HG03280 (cell line): ENCODE measurements around the gene ZBTB38.

Experiments
- ATAC-seq: cut with Tn5 transposase; IDR thresholded peaks from one replicate; pipeline ENCODE4 v1.9.1; 2021; ENCODE audit warnings: mild to moderate bottlenecking, moderate library complexity; ENCODE audit not compliant: unreplicated experiment

ZBTB38 gene

DNA sequence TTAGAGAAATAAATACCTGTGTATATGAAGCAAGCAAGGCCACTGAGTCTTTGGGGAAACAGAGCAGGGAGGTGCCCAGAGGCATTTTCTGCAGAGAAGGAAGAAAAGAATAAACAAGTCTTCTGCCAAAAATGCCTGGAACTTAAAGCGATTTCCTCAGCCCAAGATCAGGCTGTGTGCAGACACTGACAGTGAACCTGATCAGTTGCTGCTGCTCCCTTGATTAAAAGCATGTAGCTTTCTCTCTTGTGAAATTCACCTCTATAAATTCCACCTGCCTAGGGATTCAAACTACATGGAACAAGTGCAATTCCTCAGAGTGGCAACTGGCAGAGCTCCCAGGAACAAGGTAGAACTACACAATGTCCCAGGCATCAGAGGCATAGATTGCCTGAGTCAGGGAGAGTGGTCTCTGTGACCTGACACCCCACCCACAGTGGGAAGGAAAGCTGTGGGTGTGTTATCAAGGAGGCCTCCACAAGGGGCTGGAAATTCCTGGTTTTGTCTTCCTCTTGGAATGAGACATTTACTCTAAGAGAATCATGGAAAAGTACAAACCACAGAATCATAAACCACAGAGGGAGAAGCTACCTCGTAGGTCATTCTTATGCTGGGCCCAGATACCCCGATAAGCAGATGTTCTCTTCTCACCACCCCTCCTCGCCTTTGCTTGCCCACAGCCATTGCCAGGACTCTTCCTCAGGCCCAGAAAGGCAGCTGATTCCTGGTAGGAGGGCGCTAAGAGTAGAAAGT, 1.8 kb upstream of the ZBTB38 start:
- ATAC-seq, result no peak

GRCh38 chr3:141367038-141367730, 1.1 kb upstream of the ZBTB38 start:
- no peak for ATAC-seq

GRCh38 chr3:141368925-141369794, 856 bp downstream of the ZBTB38 start:
- ATAC-seq, result no peak

- ATAC-seq, result peak; percentile 80
These were observed 1.8 kb downstream of the ZBTB38 start for GRCh38 chr3:141370065-141370533.

- ATAC-seq, result no peak
These were observed 3.6 kb downstream of the ZBTB38 start for GRCh38 chr3:141371882-141372281.

DNA sequence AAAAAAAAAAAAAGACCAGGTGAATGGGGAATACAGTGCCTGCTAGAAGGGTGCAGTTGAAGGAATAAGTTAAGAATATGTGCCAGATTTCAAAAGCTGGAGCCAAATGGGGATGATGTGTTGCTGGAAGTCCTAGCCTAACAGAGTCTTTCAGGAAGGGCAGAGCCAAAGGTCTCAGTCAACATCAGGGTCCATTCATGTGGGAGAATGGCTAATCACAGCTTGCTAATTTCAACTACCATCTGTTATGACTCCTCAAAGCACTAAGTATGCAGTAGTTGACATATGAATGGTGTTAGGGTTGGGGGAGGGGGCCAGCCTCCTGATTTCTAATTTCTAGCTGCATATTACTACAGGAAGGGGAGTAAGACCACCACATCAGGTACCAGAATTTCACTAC, 4.4 kb downstream of the ZBTB38 start:
- no peak for ATAC-seq

GRCh38 chr3:141373232-141373631, 4.9 kb downstream of the ZBTB38 start:
- ATAC-seq, result no peak

DNA sequence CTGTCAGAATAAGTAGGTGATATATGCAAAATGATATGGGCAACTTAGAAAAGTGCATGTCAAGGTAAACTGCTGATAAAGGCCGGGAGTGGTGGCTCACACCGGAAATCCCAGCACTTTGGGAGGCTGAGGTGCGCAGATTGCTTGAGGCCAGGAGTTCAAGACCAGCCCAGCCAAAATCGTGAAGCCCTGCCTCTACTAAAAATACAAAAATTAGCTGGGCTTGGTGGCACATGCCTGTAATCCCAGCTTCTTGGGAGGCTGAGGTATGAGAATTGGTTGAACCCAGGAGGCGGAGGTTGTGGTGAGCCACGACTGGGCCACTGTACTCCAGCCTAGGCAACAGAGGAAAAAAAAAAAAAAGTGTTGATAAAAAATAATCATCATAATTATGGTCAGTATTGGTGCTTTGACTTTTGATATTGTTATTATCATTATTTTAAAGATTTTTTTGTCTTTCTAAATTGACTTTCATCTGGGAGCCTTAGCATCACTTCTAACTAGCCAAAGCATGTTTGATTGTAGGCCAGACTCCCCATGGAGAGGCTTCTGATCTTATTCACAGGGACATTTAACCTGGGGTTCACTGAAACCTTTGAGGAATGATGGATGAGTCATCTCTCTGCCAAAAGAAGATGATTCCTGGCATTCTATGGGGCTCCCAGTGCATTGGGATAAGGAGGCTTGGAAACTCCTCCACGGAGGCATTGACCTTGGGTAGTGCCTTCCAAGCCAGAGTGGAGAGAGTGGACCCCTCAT, 5.6 kb downstream of the ZBTB38 start:
- no peak for ATAC-seq

- ATAC-seq, result no peak
These were observed 7.3 kb downstream of the ZBTB38 start for GRCh38 chr3:141375381-141376301.

GRCh38 chr3:141377377-141377776, 9.1 kb downstream of the ZBTB38 start:
- no peak for ATAC-seq

- no peak for ATAC-seq
These were observed 10.3 kb downstream of the ZBTB38 start for GRCh38 chr3:141378556-141378955.

DNA sequence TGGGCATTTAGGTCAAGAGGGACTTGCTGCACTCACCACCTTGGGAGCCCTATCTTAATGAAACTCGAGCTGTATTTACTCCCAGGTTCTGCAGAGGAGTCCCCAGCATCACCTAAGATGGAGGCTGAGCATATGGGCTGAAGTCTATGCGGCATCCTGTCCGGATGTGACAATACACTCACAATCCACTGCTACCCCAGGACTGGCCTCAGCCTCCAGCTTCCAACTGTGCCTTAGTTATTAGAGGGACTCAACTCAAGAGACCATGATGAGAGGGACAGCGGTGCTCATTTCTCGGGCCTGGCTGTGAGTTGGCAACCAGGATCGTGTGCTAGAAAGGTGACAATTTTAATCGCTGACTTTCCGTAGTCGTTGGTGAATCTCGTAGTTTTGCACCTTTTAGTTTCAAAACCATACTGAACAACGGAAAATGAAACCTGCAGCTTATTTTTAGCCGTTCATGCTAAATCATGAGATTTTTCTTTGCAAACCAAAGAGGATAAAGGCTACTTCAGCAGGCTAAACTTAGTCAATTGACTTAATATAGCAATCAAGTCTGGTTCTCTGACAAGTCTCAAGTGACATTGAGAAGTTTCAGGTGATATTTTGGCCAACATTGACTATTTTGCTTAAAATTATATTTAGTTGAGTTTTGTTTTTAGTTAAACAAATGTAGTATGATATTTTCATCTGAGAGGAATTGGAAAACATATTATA, 11.1 kb downstream of the ZBTB38 start:
- ATAC-seq, result peak; percentile 46

DNA sequence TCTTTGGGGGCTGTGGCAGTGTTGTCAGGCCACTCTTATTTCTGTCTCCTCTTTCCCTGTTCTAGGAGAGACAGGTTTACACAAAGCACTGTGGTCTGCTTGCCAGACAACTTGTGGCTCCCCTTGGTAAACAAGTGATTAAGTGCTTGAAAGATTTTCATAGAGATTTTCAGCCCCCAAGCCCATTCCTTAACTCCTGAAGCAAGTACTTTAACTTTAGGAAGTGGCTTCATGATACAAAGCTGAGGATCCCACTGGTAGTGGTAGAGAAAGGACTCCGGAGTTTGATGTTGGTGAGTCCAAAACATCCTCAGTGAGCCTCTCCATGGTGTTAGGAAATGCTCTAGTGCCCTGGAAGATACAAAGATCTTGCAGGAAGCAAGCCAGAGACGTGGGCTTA, 12.0 kb downstream of the ZBTB38 start:
- ATAC-seq, result no peak

GRCh38 chr3:141380987-141381386, 12.7 kb downstream of the ZBTB38 start:
- ATAC-seq, result peak; percentile 40

- no peak for ATAC-seq
These were observed 14.3 kb downstream of the ZBTB38 start for GRCh38 chr3:141382571-141382970.

- no peak for ATAC-seq
These were observed 15.3 kb downstream of the ZBTB38 start for GRCh38 chr3:141383555-141384129.

DNA sequence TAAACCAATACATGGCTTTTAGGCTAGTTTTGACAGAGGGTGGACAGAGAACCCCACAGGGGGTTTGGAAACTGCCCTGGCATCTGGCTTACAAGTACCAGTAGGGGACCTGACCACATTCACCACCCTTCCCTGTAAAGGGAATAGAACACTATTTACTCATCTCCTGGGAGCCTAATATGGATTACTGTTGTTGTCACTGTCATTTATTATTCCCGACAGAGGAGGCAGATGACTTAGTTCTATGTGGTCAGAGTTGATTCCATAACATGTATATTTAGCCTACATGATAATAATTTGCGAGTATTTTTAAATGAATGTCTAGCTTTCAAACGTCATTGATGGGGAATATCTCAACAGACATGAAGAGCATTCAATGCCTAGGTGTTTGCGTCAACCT, 15.9 kb downstream of the ZBTB38 start:
- no peak for ATAC-seq

DNA sequence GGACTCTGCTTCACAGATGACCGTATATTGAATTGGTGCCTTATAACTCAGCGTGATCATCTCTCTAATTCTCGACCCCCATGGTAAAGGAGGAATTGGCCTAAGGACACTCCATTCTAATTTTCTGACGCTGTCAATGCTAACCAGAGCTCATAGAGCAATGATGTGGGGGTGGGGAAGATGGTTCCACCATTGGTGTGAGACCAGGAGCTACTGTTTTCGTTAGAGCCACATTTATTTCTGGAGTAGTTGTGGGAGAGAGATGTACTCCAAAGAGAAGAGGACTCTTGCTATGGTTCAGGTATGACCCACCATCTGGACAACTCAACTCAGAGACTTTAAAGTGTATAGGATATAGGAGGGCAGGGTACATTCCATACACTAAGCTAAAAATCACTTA, 16.3 kb downstream of the ZBTB38 start:
- ATAC-seq, result no peak
